ENCODE data around the gene EXOC6. TPM values are rescaled to one million over a fixed set of nuclear protein-coding genes. Genes with fewer than 3 reads are reported as not detected.
A peak's percentile ranks its signal among the peaks of the same experiment; 100 is the strongest.

EXOC6 gene
- total RNA-seq, 1 experiment from 2014 or later, result 17.0 TPM

GRCh38 chr10:93071674-93072224 is 223.4 kb downstream of the EXOC6 start:
- peaks cover 34% of the 10 kb centered on the region for H3K27me3 ChIP-seq (ENCODE audit: control insufficient read depth, insufficient read depth, low read length)
- ChIA-PET CTCF (no interaction called here), POLR2A (no interaction called here)
- no peak overlapping the region for H3K27ac ChIP-seq (ENCODE audit: low read length)
- DNase-seq (ENCODE audit: low read depth, low spot score) (no peak), ATAC-seq (peak; percentile 65)
- H3K4me3 ChIP-seq (ENCODE audit: low read depth in 2 of 2, low read length in 2 of 2), result peak overlapping the region; percentile 42 to 62
- in situ Hi-C loops (cut with HindIII; ENCODE audit: low pct_unique_long_range_greater_than_20kb, low sequenced_read_pairs), result no loop called here
- H3K9me3 ChIP-seq (ENCODE audit: control insufficient read depth, insufficient read depth, low read depth, low read length), result no peaks in the 10 kb centered on the region
- intact Hi-C loops (cut with micrococcal nuclease; ENCODE audit: unreplicated experiment), result loop anchor here (10.0 kb wide), 1 partner anchor 187 kb away; no protein-coding TSS in a partner anchor
- peaks cover 13% of the 10 kb centered on the region for H3K4me1 ChIP-seq (ENCODE audit: control insufficient read depth, insufficient read depth, low read length)
- BruUV-seq (replicated peaks), result no TSS peak
- H3K36me3 ChIP-seq (ENCODE audit: control insufficient read depth, insufficient read depth, low read length), result no peaks in the 10 kb centered on the region
- TF ChIP-seq REST (IDR thresholded peaks at IDR 0.05; ENCODE audit: insufficient read depth in 1 of 2, low read depth in 2 of 2, low read length in 1 of 2), result peak in 1 of 2 experiments; percentile 77; a peak in 2 of 4 replicates
- TF ChIP-seq CTCF (IDR thresholded peaks at IDR 0.05), result peak; percentile 25
- no peak for TF ChIP-seq POLR2AphosphoS5 (IDR thresholded peaks at IDR 0.05; ENCODE audit: low read depth, low read length)

GRCh38 chr10:93072225-93072712 is 223.9 kb downstream of the EXOC6 start:
- peak overlapping the region; percentile 42 to 62 for H3K4me3 ChIP-seq (ENCODE audit: low read depth in 2 of 2, low read length in 2 of 2)
- in situ Hi-C loops (cut with HindIII; ENCODE audit: low pct_unique_long_range_greater_than_20kb, low sequenced_read_pairs) (no loop called here), intact Hi-C loops (cut with micrococcal nuclease; ENCODE audit: unreplicated experiment) (loop anchor here (10.0 kb wide), 1 partner anchor 187 kb away; no protein-coding TSS in a partner anchor)
- DNase-seq (ENCODE audit: low read depth, low spot score) (no peak), ATAC-seq (peak; percentile 62)
- POLR2A ChIA-PET, result no interaction called here
- H3K9me3 ChIP-seq (ENCODE audit: control insufficient read depth, insufficient read depth, low read depth, low read length), result no peaks in the 10 kb centered on the region
- H3K27ac ChIP-seq (ENCODE audit: low read length), result no peak overlapping the region
- no peak for TF ChIP-seq CTCF (IDR thresholded peaks at IDR 0.05)
- no peak for TF ChIP-seq TCF7L2 (IDR thresholded peaks at IDR 0.05; ENCODE audit: low read depth, low read length)
- TF ChIP-seq SIN3A (IDR thresholded peaks at IDR 0.05; ENCODE audit: borderline replicate concordance, insufficient read depth, low read depth, low read length), result no peak
- no peak for TF ChIP-seq POLR2AphosphoS5 (IDR thresholded peaks at IDR 0.05; ENCODE audit: low read depth, low read length)
- no peak for TF ChIP-seq REST (IDR thresholded peaks at IDR 0.05; ENCODE audit: insufficient read depth in 1 of 2, low read depth in 2 of 2, low read length in 1 of 2)
- H3K36me3 ChIP-seq (ENCODE audit: control insufficient read depth, insufficient read depth, low read length), result no peaks in the 10 kb centered on the region
- H3K4me1 ChIP-seq (ENCODE audit: control insufficient read depth, insufficient read depth, low read length), result peaks cover 13% of the 10 kb centered on the region
- peaks cover 30% of the 10 kb centered on the region for H3K27me3 ChIP-seq (ENCODE audit: control insufficient read depth, insufficient read depth, low read length)
- CTCF ChIA-PET, result interaction anchor here (0.5 to 0.7 kb wide), 2 partner anchors 121 to 308 kb away, joined by 3 to 6 read pairs; no protein-coding TSS in a partner anchor
- BruUV-seq (replicated peaks), result no TSS peak
